GM19099 (cell line): ENCODE results near the gene RAD51B.

Experiments
- POLR2A ChIP-seq: IDR thresholded peaks from 3 replicates; pipeline ENCODE4 v1.6.1; 2011; ENCODE audit warnings: low read depth; ENCODE audit not compliant: insufficient read length; ENCODE audit errors: extremely low read depth

The RAD51B gene

GRCh38 chr14:68631394-68632053, 811.9 kb downstream of the RAD51B start:
- no peak for TF ChIP-seq POLR2A

GRCh38 chr14:68632054-68632895, 812.7 kb downstream of the RAD51B start:
- no peak for TF ChIP-seq POLR2A

GRCh38 chr14:68633131-68633991, 813.8 kb downstream of the RAD51B start:
- TF ChIP-seq POLR2A, result no peak

- TF ChIP-seq POLR2A, result no peak
Observed at GRCh38 chr14:68634332-68634731, 814.8 kb downstream of the RAD51B start.

- TF ChIP-seq POLR2A, result no peak
Observed at GRCh38 chr14:68634874-68635595, 815.5 kb downstream of the RAD51B start.

- no peak for TF ChIP-seq POLR2A
Observed at GRCh38 chr14:68636597-68636996, 817.0 kb downstream of the RAD51B start.

- no peak for TF ChIP-seq POLR2A
Observed at GRCh38 chr14:68637106-68638021, 817.8 kb downstream of the RAD51B start.

- no peak for TF ChIP-seq POLR2A
Observed at GRCh38 chr14:68638141-68638999, 818.8 kb downstream of the RAD51B start.

GRCh38 chr14:68639000-68639757, 819.6 kb downstream of the RAD51B start:
- TF ChIP-seq POLR2A, result no peak

GRCh38 chr14:68639758-68640574, 820.4 kb downstream of the RAD51B start:
- TF ChIP-seq POLR2A, result no peak

- no peak for TF ChIP-seq POLR2A
Observed at GRCh38 chr14:68643673-68644072, 824.1 kb downstream of the RAD51B start.
